WTC11 (cell line): ENCODE data around the gene SPNS1. TPM values are rescaled to one million over a fixed set of nuclear protein-coding genes. Genes with fewer than 3 reads are reported as not detected.

ENCODE experiments used
- ATAC-seq: fragments of 200-7000 bp; cut with Tn5 transposase; 2 replicates; pipeline ENCODE4 v1.10.0; 2021; ENCODE audit warnings: mild to moderate bottlenecking, moderate library complexity
- CTCF ChIA-PET: fragments of 300-600 bp; sonication (Branson Sonifier 250); formaldehyde crosslinking; loops from one replicate; lab custom pipeline; 2021; ENCODE audit warnings: antibody characterized with exemption; lab: Charles Lee
- POLR2A ChIA-PET: fragments of 350-600 bp; sonication (Branson Sonifier 250); formaldehyde crosslinking; loops from one replicate; lab custom pipeline; 2021; ENCODE audit warnings: antibody characterized with exemption; lab: Charles Lee
- DNase-seq: peaks from one replicate; pipeline ENCODE4 v3.0.0; 2021; ENCODE audit warnings: low spot score
- H3K27ac Mint-ChIP-seq: 2 replicates; pipeline ENCODE4 v1.8.0; 2021; ENCODE audit warnings: mixed read lengths
- H3K27me3 Mint-ChIP-seq: 2 replicates; pipeline ENCODE4 v1.8.0; 2021; ENCODE audit warnings: low read depth, mild to moderate bottlenecking, moderate library complexity, mixed read lengths
- H3K36me3 Mint-ChIP-seq: 2 replicates; pipeline ENCODE4 v1.8.0; 2021; ENCODE audit warnings: mixed read lengths
- H3K4me1 Mint-ChIP-seq: 2 replicates; pipeline ENCODE4 v1.8.0; 2022; ENCODE audit warnings: mixed read lengths
- H3K4me3 Mint-ChIP-seq: 2 replicates; pipeline ENCODE4 v1.8.0; 2021; ENCODE audit warnings: mild to moderate bottlenecking, moderate library complexity, mixed read lengths
- H3K9me3 Mint-ChIP-seq: 2 replicates; pipeline ENCODE4 v1.8.0; 2021; ENCODE audit warnings: mixed read lengths
- CREB1 ChIP-seq: sonication (generic); formaldehyde crosslinking; IDR thresholded peaks from 2 replicates; pipeline ENCODE4 v1.8.0; 2023; ENCODE audit warnings: mild to moderate bottlenecking, missing genetic modification reagents
- ELF4 ChIP-seq: sonication (generic); formaldehyde crosslinking; IDR thresholded peaks from 2 replicates; pipeline ENCODE4 v1.8.1; 2022; ENCODE audit warnings: low read depth, mild to moderate bottlenecking, moderate library complexity, missing genetic modification reagents
- ETV6 ChIP-seq: sonication (generic); formaldehyde crosslinking; IDR thresholded peaks from 2 replicates; pipeline ENCODE4 v1.8.1; 2022; ENCODE audit warnings: mild to moderate bottlenecking, missing genetic modification reagents
- GTF2I ChIP-seq: fragments of 250-450 bp; sonication (Bioruptor Pico); conservative IDR thresholded peaks from 2 replicates; pipeline ENCODE4 v1.4.0; 2021; ENCODE audit warnings: mild to moderate bottlenecking
- IRF2 ChIP-seq: sonication (generic); formaldehyde crosslinking; IDR thresholded peaks from 2 replicates; pipeline ENCODE4 v1.8.0; 2022; ENCODE audit warnings: low read depth, missing genetic modification reagents, borderline replicate concordance
- KAT7 ChIP-seq: sonication (generic); formaldehyde crosslinking; IDR thresholded peaks from 2 replicates; pipeline ENCODE4 v1.8.1; 2023; ENCODE audit warnings: missing genetic modification reagents, mild to moderate bottlenecking, borderline replicate concordance
- MYBL2 ChIP-seq: sonication (generic); formaldehyde crosslinking; IDR thresholded peaks from 2 replicates; pipeline ENCODE4 v1.8.1; 2023; ENCODE audit warnings: mild to moderate bottlenecking, moderate library complexity, missing genetic modification reagents
- NFE2L1 ChIP-seq: sonication (generic); formaldehyde crosslinking; IDR thresholded peaks from 2 replicates; pipeline ENCODE4 v1.8.1; 2023; ENCODE audit warnings: missing genetic modification reagents
- NR3C1 ChIP-seq: sonication (generic); formaldehyde crosslinking; conservative IDR thresholded peaks from 2 replicates; pipeline ENCODE4 v1.8.1; 2023; ENCODE audit warnings: low read depth, mild to moderate bottlenecking, missing genetic modification reagents
- PRRX2 ChIP-seq: fragments of 250-450 bp; sonication (Bioruptor Pico); IDR thresholded peaks from 2 replicates; pipeline ENCODE4 v1.8.0; 2021; ENCODE audit warnings: mild to moderate bottlenecking
- RELA ChIP-seq: sonication (generic); formaldehyde crosslinking; IDR thresholded peaks from 2 replicates; pipeline ENCODE4 v1.8.1; 2022; ENCODE audit warnings: missing genetic modification reagents, mild to moderate bottlenecking, borderline replicate concordance
- SMAD3 ChIP-seq: sonication (generic); formaldehyde crosslinking; IDR thresholded peaks from 2 replicates; pipeline ENCODE4 v1.8.0; 2022; ENCODE audit warnings: missing genetic modification reagents, mild to moderate bottlenecking, borderline replicate concordance
- SOX15 ChIP-seq: fragments of 250-450 bp; sonication (Bioruptor Pico); IDR thresholded peaks from 2 replicates; pipeline ENCODE4 v1.9.0; 2021; ENCODE audit warnings: mild to moderate bottlenecking
- SP1 ChIP-seq: sonication (generic); formaldehyde crosslinking; conservative IDR thresholded peaks from 2 replicates; pipeline ENCODE4 v1.8.1; 2022; ENCODE audit warnings: missing genetic modification reagents
- ZBTB21 ChIP-seq: sonication (generic); formaldehyde crosslinking; IDR thresholded peaks from 2 replicates; pipeline ENCODE4 v1.8.1; 2023; ENCODE audit warnings: mild to moderate bottlenecking, missing genetic modification reagents, borderline replicate concordance
- ZNF671 ChIP-seq: fragments of 250-450 bp; sonication (Bioruptor Pico); IDR thresholded peaks from 2 replicates; pipeline ENCODE4 v1.8.0; 2021; ENCODE audit warnings: mild to moderate bottlenecking
- total RNA-seq: library from RNA; stranded (reverse); gene quantifications from 3 replicates; pipeline ENCODE4 v1.2.3, GENCODE V29; 2021
- TF ChIP-seq, protein P1 (sequence below): fragments of 250-450 bp; sonication (Bioruptor Pico); IDR thresholded peaks from 2 replicates; pipeline ENCODE4 v1.8.0; 2021; ENCODE audit warnings: mild to moderate bottlenecking
- TF ChIP-seq, protein P2 (sequence below): sonication (generic); formaldehyde crosslinking; IDR thresholded peaks from 2 replicates; pipeline ENCODE4 v1.8.0; 2023; ENCODE audit warnings: missing genetic modification reagents, mild to moderate bottlenecking, borderline replicate concordance
- TF ChIP-seq, protein P3 (sequence below): sonication (generic); formaldehyde crosslinking; IDR thresholded peaks from 2 replicates; pipeline ENCODE4 v1.8.1; 2022; ENCODE audit warnings: missing genetic modification reagents, borderline replicate concordance
- TF ChIP-seq, protein P4 (sequence below): sonication (generic); formaldehyde crosslinking; IDR thresholded peaks from 2 replicates; pipeline ENCODE4 v1.8.0; 2023; ENCODE audit warnings: missing genetic modification reagents
- TF ChIP-seq, protein P5 (sequence below): fragments of 250-450 bp; sonication (Bioruptor Pico); IDR thresholded peaks from 2 replicates; pipeline ENCODE4 v1.9.0; 2021; ENCODE audit warnings: mild to moderate bottlenecking
- TF ChIP-seq, protein P6 (sequence below): sonication (generic); formaldehyde crosslinking; conservative IDR thresholded peaks from 2 replicates; pipeline ENCODE4 v1.8.1; 2023; ENCODE audit warnings: mild to moderate bottlenecking, low read depth, missing genetic modification reagents, moderate library complexity

Gene SPNS1
- total RNA-seq, 1 experiment from 2014 or later, result 64.4 TPM

DNA sequence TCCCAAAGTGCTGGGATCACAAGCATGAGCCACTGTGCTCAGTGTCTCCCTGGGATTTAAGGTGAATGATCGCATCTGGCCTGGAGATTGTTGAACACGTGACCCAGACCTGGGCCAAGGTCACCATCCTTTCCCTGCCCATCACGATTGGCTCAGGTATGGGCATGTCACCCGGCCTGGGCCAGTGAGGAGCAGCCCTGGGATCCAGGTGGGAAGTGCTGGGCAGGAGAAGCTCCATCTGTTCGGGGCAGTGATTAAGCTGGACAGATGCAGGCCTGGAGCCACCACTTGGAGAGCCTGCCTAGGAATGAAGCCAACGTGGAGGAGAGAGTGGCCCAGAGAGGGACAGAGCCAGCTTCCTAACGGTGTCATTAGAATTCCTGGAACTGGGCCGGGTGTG is 17.1 kb downstream of the SPNS1 start:
- peaks cover 7% of the 10 kb centered on the region for H3K9me3 Mint-ChIP-seq
- no peak for DNase-seq
- peaks cover 7% of the 10 kb centered on the region for H3K36me3 Mint-ChIP-seq
- CTCF ChIA-PET, result interaction anchor here (1.3 kb wide), 1 partner anchor 14 kb away, joined by 8 read pairs; no protein-coding TSS in a partner anchor
- H3K27ac Mint-ChIP-seq, result no peak overlapping the region
- POLR2A ChIA-PET, result no interaction called here
- TF ChIP-seq SP1 (CRISPR knock-in tag), result no peak
- TF ChIP-seq, protein P1, sequence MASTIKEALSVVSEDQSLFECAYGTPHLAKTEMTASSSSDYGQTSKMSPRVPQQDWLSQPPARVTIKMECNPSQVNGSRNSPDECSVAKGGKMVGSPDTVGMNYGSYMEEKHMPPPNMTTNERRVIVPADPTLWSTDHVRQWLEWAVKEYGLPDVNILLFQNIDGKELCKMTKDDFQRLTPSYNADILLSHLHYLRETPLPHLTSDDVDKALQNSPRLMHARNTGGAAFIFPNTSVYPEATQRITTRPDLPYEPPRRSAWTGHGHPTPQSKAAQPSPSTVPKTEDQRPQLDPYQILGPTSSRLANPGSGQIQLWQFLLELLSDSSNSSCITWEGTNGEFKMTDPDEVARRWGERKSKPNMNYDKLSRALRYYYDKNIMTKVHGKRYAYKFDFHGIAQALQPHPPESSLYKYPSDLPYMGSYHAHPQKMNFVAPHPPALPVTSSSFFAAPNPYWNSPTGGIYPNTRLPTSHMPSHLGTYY (CRISPR knock-in tag), result no peak
- H3K4me3 Mint-ChIP-seq, result no peak overlapping the region
- no peak for ATAC-seq
- no peaks in the 10 kb centered on the region for H3K4me1 Mint-ChIP-seq
- peaks cover 2% of the 10 kb centered on the region; the same call in 1 of the 2 replicates for H3K27me3 Mint-ChIP-seq

DNA sequence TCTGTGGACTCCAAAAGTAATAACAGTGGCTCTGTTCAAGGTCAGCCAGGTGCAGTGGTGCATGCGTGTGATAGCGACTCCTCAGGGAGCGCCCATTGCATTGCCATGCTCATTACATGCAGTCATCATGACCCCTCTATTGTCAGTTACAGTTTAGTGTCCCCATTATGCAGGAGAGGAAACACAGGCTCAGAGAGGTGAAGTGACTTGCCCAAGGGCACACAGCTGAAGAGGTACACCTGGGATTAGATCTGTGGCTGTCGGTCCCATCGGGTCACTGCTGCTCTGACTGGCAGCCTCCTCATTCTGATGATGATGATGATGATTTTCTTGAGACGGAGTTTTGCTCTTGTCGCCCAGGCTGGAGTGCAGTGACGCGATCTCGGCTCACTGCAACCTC is 17.9 kb downstream of the SPNS1 start:
- peak overlapping the region; percentile 65 for H3K27ac Mint-ChIP-seq
- ATAC-seq (no peak), DNase-seq (no peak)
- peaks cover 2% of the 10 kb centered on the region for H3K36me3 Mint-ChIP-seq
- CTCF ChIA-PET, result no interaction called here
- POLR2A ChIA-PET, result no interaction called here
- no peak overlapping the region for H3K4me3 Mint-ChIP-seq
- H3K4me1 Mint-ChIP-seq, result no peaks in the 10 kb centered on the region
- TF ChIP-seq ETV6 (CRISPR knock-in tag) (no peak), NFE2L1 (no peak), SMAD3 (no peak), NR3C1 (CRISPR knock-in tag) (no peak), CREB1 (CRISPR knock-in tag) (no peak), PRRX2 (CRISPR knock-in tag) (no peak), SOX15 (no peak), GTF2I (CRISPR knock-in tag) (no peak), KAT7 (no peak), RELA (CRISPR knock-in tag) (no peak), ZBTB21 (CRISPR knock-in tag) (no peak), MYBL2 (no peak), ZNF671 (no peak), IRF2 (CRISPR knock-in tag) (no peak), ELF4 (CRISPR knock-in tag) (no peak)
- TF ChIP-seq, protein P2, sequence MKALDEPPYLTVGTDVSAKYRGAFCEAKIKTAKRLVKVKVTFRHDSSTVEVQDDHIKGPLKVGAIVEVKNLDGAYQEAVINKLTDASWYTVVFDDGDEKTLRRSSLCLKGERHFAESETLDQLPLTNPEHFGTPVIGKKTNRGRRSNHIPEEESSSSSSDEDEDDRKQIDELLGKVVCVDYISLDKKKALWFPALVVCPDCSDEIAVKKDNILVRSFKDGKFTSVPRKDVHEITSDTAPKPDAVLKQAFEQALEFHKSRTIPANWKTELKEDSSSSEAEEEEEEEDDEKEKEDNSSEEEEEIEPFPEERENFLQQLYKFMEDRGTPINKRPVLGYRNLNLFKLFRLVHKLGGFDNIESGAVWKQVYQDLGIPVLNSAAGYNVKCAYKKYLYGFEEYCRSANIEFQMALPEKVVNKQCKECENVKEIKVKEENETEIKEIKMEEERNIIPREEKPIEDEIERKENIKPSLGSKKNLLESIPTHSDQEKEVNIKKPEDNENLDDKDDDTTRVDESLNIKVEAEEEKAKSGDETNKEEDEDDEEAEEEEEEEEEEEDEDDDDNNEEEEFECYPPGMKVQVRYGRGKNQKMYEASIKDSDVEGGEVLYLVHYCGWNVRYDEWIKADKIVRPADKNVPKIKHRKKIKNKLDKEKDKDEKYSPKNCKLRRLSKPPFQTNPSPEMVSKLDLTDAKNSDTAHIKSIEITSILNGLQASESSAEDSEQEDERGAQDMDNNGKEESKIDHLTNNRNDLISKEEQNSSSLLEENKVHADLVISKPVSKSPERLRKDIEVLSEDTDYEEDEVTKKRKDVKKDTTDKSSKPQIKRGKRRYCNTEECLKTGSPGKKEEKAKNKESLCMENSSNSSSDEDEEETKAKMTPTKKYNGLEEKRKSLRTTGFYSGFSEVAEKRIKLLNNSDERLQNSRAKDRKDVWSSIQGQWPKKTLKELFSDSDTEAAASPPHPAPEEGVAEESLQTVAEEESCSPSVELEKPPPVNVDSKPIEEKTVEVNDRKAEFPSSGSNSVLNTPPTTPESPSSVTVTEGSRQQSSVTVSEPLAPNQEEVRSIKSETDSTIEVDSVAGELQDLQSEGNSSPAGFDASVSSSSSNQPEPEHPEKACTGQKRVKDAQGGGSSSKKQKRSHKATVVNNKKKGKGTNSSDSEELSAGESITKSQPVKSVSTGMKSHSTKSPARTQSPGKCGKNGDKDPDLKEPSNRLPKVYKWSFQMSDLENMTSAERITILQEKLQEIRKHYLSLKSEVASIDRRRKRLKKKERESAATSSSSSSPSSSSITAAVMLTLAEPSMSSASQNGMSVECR (CRISPR knock-in tag), result no peak
- TF ChIP-seq, protein P3, sequence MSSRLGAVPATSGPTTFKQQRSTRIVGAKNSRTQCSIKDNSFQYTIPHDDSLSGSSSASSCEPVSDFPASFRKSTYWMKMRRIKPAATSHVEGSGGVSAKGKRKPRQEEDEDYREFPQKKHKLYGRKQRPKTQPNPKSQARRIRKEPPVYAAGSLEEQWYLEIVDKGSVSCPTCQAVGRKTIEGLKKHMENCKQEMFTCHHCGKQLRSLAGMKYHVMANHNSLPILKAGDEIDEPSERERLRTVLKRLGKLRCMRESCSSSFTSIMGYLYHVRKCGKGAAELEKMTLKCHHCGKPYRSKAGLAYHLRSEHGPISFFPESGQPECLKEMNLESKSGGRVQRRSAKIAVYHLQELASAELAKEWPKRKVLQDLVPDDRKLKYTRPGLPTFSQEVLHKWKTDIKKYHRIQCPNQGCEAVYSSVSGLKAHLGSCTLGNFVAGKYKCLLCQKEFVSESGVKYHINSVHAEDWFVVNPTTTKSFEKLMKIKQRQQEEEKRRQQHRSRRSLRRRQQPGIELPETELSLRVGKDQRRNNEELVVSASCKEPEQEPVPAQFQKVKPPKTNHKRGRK (CRISPR knock-in tag), result no peak
- TF ChIP-seq, protein P4, sequence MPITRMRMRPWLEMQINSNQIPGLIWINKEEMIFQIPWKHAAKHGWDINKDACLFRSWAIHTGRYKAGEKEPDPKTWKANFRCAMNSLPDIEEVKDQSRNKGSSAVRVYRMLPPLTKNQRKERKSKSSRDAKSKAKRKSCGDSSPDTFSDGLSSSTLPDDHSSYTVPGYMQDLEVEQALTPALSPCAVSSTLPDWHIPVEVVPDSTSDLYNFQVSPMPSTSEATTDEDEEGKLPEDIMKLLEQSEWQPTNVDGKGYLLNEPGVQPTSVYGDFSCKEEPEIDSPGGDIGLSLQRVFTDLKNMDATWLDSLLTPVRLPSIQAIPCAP, result no peak
- TF ChIP-seq, protein P5, sequence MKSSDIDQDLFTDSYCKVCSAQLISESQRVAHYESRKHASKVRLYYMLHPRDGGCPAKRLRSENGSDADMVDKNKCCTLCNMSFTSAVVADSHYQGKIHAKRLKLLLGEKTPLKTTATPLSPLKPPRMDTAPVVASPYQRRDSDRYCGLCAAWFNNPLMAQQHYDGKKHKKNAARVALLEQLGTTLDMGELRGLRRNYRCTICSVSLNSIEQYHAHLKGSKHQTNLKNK (CRISPR knock-in tag), result no peak
- TF ChIP-seq, protein P6, sequence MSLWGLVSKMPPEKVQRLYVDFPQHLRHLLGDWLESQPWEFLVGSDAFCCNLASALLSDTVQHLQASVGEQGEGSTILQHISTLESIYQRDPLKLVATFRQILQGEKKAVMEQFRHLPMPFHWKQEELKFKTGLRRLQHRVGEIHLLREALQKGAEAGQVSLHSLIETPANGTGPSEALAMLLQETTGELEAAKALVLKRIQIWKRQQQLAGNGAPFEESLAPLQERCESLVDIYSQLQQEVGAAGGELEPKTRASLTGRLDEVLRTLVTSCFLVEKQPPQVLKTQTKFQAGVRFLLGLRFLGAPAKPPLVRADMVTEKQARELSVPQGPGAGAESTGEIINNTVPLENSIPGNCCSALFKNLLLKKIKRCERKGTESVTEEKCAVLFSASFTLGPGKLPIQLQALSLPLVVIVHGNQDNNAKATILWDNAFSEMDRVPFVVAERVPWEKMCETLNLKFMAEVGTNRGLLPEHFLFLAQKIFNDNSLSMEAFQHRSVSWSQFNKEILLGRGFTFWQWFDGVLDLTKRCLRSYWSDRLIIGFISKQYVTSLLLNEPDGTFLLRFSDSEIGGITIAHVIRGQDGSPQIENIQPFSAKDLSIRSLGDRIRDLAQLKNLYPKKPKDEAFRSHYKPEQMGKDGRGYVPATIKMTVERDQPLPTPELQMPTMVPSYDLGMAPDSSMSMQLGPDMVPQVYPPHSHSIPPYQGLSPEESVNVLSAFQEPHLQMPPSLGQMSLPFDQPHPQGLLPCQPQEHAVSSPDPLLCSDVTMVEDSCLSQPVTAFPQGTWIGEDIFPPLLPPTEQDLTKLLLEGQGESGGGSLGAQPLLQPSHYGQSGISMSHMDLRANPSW (CRISPR knock-in tag), result no peak
- H3K9me3 Mint-ChIP-seq, result peaks cover 1% of the 10 kb centered on the region; the same call in 1 of the 2 replicates
- peaks cover 3% of the 10 kb centered on the region; the same call in 1 of the 2 replicates for H3K27me3 Mint-ChIP-seq
